Jurkat, Clone E6-1 (cell line): Measurements from ENCODE around the gene CDC42BPB.
A peak's percentile ranks its signal among the peaks of the same experiment; 100 is the strongest.

Source experiments
- DNase-seq: peaks from one replicate; pipeline ENCODE4 v3.0.0-alpha.2; 2011; ENCODE audit warnings: low read depth, low spot score
- H3K4me3 ChIP-seq: 2 replicates; pipeline ENCODE4 v1.5.1; 2011; ENCODE audit warnings: mild to moderate bottlenecking, low read length, control low read depth, moderate library complexity

The CDC42BPB gene

GRCh38 chr14:102926104-102926503 is 131.2 kb downstream of the CDC42BPB start:
- no peak overlapping the region for H3K4me3 ChIP-seq
- DNase-seq, result no peak

GRCh38 chr14:102925646-102926045 is 131.7 kb downstream of the CDC42BPB start:
- DNase-seq, result no peak

GRCh38 chr14:102924632-102925588 is 132.4 kb downstream of the CDC42BPB start:
- DNase-seq, result no peak
- H3K4me3 ChIP-seq, result no peak overlapping the region

More at GRCh38 chr14:102925646-102926045, 131.7 kb downstream of the CDC42BPB start:
- no peak overlapping the region for H3K4me3 ChIP-seq

GRCh38 chr14:102923925-102924486 is 133.3 kb downstream of the CDC42BPB start:
- H3K4me3 ChIP-seq, result no peak overlapping the region
- DNase-seq, result no peak

GRCh38 chr14:102923201-102923924 is 134.0 kb downstream of the CDC42BPB start:
- no peak overlapping the region for H3K4me3 ChIP-seq
- no peak for DNase-seq

- DNase-seq, result no peak
- H3K4me3 ChIP-seq, result no peak within 1 kb of the TSS
Measured at GRCh38 chr14:102922490-102923200, 134.7 kb downstream of the CDC42BPB start, which contains the start of gene AMN. Gene AMN, plus strand, starts transcription at chr14:102922663. Its CDS starts 26 bp downstream, at chr14:102922689.

GRCh38 chr14:102920998-102921304 is 136.4 kb downstream of the CDC42BPB start:
- DNase-seq, result no peak
- H3K4me3 ChIP-seq, result no peak overlapping the region

GRCh38 chr14:102920273-102920997 is 136.9 kb downstream of the CDC42BPB start:
- no peak overlapping the region for H3K4me3 ChIP-seq
- no peak for DNase-seq

- no peak overlapping the region for H3K4me3 ChIP-seq
- no peak for DNase-seq
Measured at GRCh38 chr14:102918438-102918837, 138.9 kb downstream of the CDC42BPB start.

GRCh38 chr14:102917469-102918211 is 139.7 kb downstream of the CDC42BPB start:
- peak; percentile 39 for DNase-seq
- H3K4me3 ChIP-seq, result no peak overlapping the region

- no peak for DNase-seq
Measured at GRCh38 chr14:102917056-102917385, 140.3 kb downstream of the CDC42BPB start.

GRCh38 chr14:102916347-102917055 is 140.8 kb downstream of the CDC42BPB start:
- no peak overlapping the region for H3K4me3 ChIP-seq
- no peak for DNase-seq

More at GRCh38 chr14:102917056-102917385, 140.3 kb downstream of the CDC42BPB start:
- H3K4me3 ChIP-seq, result no peak overlapping the region

- H3K4me3 ChIP-seq, result no peak overlapping the region
- DNase-seq, result no peak
Measured at GRCh38 chr14:102915292-102916110, 141.8 kb downstream of the CDC42BPB start.

GRCh38 chr14:102914474-102915291 is 142.7 kb downstream of the CDC42BPB start:
- H3K4me3 ChIP-seq, result no peak overlapping the region
- no peak for DNase-seq

- no peak overlapping the region for H3K4me3 ChIP-seq
- DNase-seq, result no peak
Measured at GRCh38 chr14:102913341-102914211, 143.8 kb downstream of the CDC42BPB start.
